ENCODE results near the gene BEX3.

Gene BEX3

GRCh38 chrX:103393487-103393886 lies 17.1 kb downstream of the BEX3 start:
- no peak for TF ChIP-seq CTCF (IDR thresholded peaks at IDR 0.05; ENCODE audit: control extremely low read depth, extremely low read depth, low read depth, missing control alignments)
- CTCF ChIA-PET = no interaction called here
- no peak for DNase-seq (ENCODE audit: extremely low spot score)
- POLR2A ChIA-PET = no interaction called here

GRCh38 chrX:103396186-103396585 lies 19.8 kb downstream of the BEX3 start:
- POLR2A ChIA-PET = no interaction called here
- DNase-seq (ENCODE audit: extremely low spot score) = no peak
- TF ChIP-seq CTCF (IDR thresholded peaks at IDR 0.05; ENCODE audit: control extremely low read depth, extremely low read depth, low read depth, missing control alignments) = no peak
- CTCF ChIA-PET = no interaction called here

GRCh38 chrX:103396660-103397059 lies 20.3 kb downstream of the BEX3 start:
- no peak for DNase-seq (ENCODE audit: extremely low spot score)
- CTCF ChIA-PET = no interaction called here
- POLR2A ChIA-PET = no interaction called here
- no peak for TF ChIP-seq CTCF (IDR thresholded peaks at IDR 0.05; ENCODE audit: control extremely low read depth, extremely low read depth, low read depth, missing control alignments)

GRCh38 chrX:103397707-103398106 lies 21.4 kb downstream of the BEX3 start:
- TF ChIP-seq CTCF (IDR thresholded peaks at IDR 0.05; ENCODE audit: control extremely low read depth, extremely low read depth, low read depth, missing control alignments) = no peak
- ChIA-PET POLR2A (no interaction called here), CTCF (no interaction called here)
- no peak for DNase-seq (ENCODE audit: extremely low spot score)

DNA sequence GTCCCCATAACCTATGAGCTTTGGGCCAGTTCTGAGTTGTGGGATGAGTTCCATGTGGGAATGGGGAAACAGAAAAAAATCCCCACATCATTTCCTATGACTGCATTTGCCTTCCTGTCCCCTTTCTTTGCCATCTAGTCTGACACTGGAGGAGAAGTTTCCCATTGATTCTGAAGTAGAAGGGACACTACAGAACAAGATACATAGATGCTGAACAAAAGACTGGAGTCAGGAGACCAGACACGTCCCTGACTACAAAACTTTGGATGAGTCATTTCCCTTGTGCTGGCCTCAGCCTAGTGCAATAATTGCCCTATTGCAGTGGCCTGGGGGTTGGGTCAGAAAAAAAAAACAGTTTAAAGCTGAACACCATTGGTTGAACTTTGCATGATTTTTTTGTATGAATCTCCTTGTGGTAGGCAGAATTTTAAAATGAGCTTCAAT lies 22.1 kb downstream of the BEX3 start:
- no peak for TF ChIP-seq CTCF (IDR thresholded peaks at IDR 0.05; ENCODE audit: control extremely low read depth, extremely low read depth, low read depth, missing control alignments)
- CTCF ChIA-PET = interaction anchor here (1.3 kb wide), 1 partner anchor 66 kb away, joined by 3 read pairs; no protein-coding TSS in a partner anchor
- no peak for DNase-seq (ENCODE audit: extremely low spot score)
- POLR2A ChIA-PET = no interaction called here

- DNase-seq (ENCODE audit: extremely low spot score) = no peak
- CTCF ChIA-PET = no interaction called here
- TF ChIP-seq CTCF (IDR thresholded peaks at IDR 0.05; ENCODE audit: control extremely low read depth, extremely low read depth, low read depth, missing control alignments) = no peak
- POLR2A ChIA-PET = no interaction called here
Observed at GRCh38 chrX:103399744-103400143, 23.4 kb downstream of the BEX3 start.

DNA sequence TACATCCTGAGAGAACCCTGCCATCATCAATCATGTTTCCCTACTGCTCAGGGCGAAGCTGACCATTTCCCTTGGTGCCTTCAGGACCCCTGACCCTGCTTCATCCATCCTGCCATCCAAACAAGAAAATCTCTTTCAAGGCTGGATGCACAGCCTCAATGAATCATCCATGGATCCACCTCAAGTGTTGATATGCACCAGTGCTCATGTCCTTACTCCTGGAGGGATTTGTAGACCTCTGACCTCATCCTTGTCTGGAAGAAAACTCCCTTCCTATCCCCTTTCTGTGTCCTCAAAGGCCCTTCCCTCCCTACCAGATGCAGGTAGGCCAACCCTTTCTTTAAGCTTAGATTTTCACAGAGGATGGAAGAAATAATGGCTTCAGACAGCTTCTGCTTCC lies 24.6 kb downstream of the BEX3 start:
- DNase-seq (ENCODE audit: extremely low spot score) = no peak
- ChIA-PET POLR2A (no interaction called here), CTCF (no interaction called here)
- no peak for TF ChIP-seq CTCF (IDR thresholded peaks at IDR 0.05; ENCODE audit: control extremely low read depth, extremely low read depth, low read depth, missing control alignments)

All from GM10248 (cell line).